CD8-positive, alpha-beta memory T cell (primary cell): ENCODE results near the gene LYPLAL1. TPM values are rescaled to one million over a fixed set of nuclear protein-coding genes. Genes with fewer than 3 reads are reported as not detected.

Experiments used
- CTCF ChIA-PET: fragments of 350-600 bp; sonication (Branson Sonifier 250); formaldehyde crosslinking; loops from one replicate; lab custom pipeline; 2021; ENCODE audit warnings: antibody characterized with exemption; lab: Charles Lee
- POLR2A ChIA-PET: fragments of 350-600 bp; sonication (Branson Sonifier 250); formaldehyde crosslinking; loops from one replicate; lab custom pipeline; 2021; ENCODE audit warnings: antibody characterized with exemption; lab: Charles Lee
- DNase-seq, 5 donors: peaks; one replicate each; pipeline versions ENCODE4 v3.0.0 to v3.0.0-alpha.2; 2020 to 2022; ENCODE audit warnings: mixed read lengths in 1 of 5
- H3K27ac ChIP-seq: one replicate; pipeline ENCODE4 v1.7.0; 2013; ENCODE audit warnings: low read depth, mild to moderate bottlenecking, low read length, moderate library complexity
- H3K27me3 ChIP-seq: 2 replicates; pipeline ENCODE4 v1.7.0; 2013; ENCODE audit warnings: low read length, mild to moderate bottlenecking; ENCODE audit not compliant: insufficient read depth, poor library complexity, severe bottlenecking
- H3K36me3 ChIP-seq: 2 replicates; pipeline ENCODE4 v1.7.0; 2013; ENCODE audit warnings: mild to moderate bottlenecking, low read length, moderate library complexity; ENCODE audit not compliant: insufficient read depth
- H3K4me1 ChIP-seq: 2 replicates; pipeline ENCODE4 v1.7.0; 2013; ENCODE audit warnings: mild to moderate bottlenecking, low read length, moderate library complexity; ENCODE audit not compliant: insufficient read depth
- H3K4me3 ChIP-seq: 2 replicates; pipeline ENCODE4 v1.7.0; 2013; ENCODE audit warnings: mild to moderate bottlenecking, low read length
- H3K9me3 ChIP-seq: 2 replicates; pipeline ENCODE4 v1.7.0; 2013; ENCODE audit warnings: mild to moderate bottlenecking, low read length
- H3K27ac Mint-ChIP-seq, 8 donors: one replicate each; pipeline ENCODE4 v1.8.0; 2020 to 2021; ENCODE audit warnings: mixed read lengths in 8 of 8, mild to moderate bottlenecking in 6 of 8, inconsistent platforms in 3 of 8, moderate library complexity in 3 of 8
- H3K27me3 Mint-ChIP-seq, 2 donors: one replicate each; pipeline ENCODE4 v1.8.0; 2020 to 2021; ENCODE audit warnings: mixed read lengths in 2 of 2, mild to moderate bottlenecking in 1 of 2, moderate library complexity in 1 of 2
- H3K36me3 Mint-ChIP-seq, 3 donors: one replicate each; pipeline ENCODE4 v1.8.0; 2020 to 2021; ENCODE audit warnings: mixed read lengths in 3 of 3, inconsistent platforms in 1 of 3, mild to moderate bottlenecking in 1 of 3
- H3K4me1 Mint-ChIP-seq, 3 donors: one replicate each; pipeline ENCODE4 v1.8.0; 2020 to 2021; ENCODE audit warnings: mixed read lengths in 3 of 3, inconsistent platforms in 1 of 3, mild to moderate bottlenecking in 1 of 3
- H3K4me3 Mint-ChIP-seq, 7 donors: one replicate each; pipeline ENCODE4 v1.8.0; 2020 to 2021; ENCODE audit warnings: mixed read lengths in 7 of 7, mild to moderate bottlenecking in 6 of 7, moderate library complexity in 4 of 7, inconsistent platforms in 2 of 7
- H3K9me3 Mint-ChIP-seq, 5 donors: one replicate each; pipeline ENCODE4 v1.8.0; 2020 to 2022; ENCODE audit warnings: mixed read lengths in 5 of 5, mild to moderate bottlenecking in 3 of 5, moderate library complexity in 2 of 5, inconsistent platforms in 1 of 5
- polyA plus RNA-seq: library from polyadenylated mRNA; unstranded; fragments of 300-500 nt; fragmentation: Illumina TruSeq; gene quantifications from one replicate; pipeline ENCODE4 v1.2.3, GENCODE V29; 2021
- total RNA-seq, 2 experiments: library from RNA; stranded (reverse); gene quantifications; one replicate each; pipeline ENCODE4 v1.2.3, GENCODE V29; 2021

LYPLAL1 gene
- total and polyA plus RNA-seq, 3 experiments from 2014 or later = 19.9 to 28.5 (median 22.9) TPM

- Histone ChIP-seq H3K4me3 (no peak overlapping the region), H3K36me3 (no peaks in the 10 kb centered on the region), H3K27ac (no peak overlapping the region), H3K27me3 (no peaks in the 10 kb centered on the region), H3K4me1 (no peaks in the 10 kb centered on the region), H3K9me3 (no peaks in the 10 kb centered on the region)
- Mint-ChIP-seq H3K27me3 (peaks cover 4% of the 10 kb centered on the region in 2 donors), H3K4me3 (no peak overlapping the region), H3K4me1 (no peaks in the 10 kb centered on the region), H3K36me3 (no peaks in the 10 kb centered on the region), H3K27ac (no peak overlapping the region), H3K9me3 (peaks cover 0 to 3% (median 0%) of the 10 kb centered on the region in 5 donors)
- ChIA-PET POLR2A (no interaction called here), CTCF (no interaction called here)
- no peak for DNase-seq
These were observed 33.3 kb upstream of the LYPLAL1 start for GRCh38 chr1:219140303-219140877.

GRCh38 chr1:219143735-219144134, 29.9 kb upstream of the LYPLAL1 start:
- no peaks in the 10 kb centered on the region for H3K9me3 Mint-ChIP-seq

GRCh38 chr1:219144658-219145315, 28.9 kb upstream of the LYPLAL1 start:
- no peak for DNase-seq
- H3K4me1 Mint-ChIP-seq = no peaks in the 10 kb centered on the region
- no peak overlapping the region for H3K27ac Mint-ChIP-seq
- peaks cover 3 to 4% of the 10 kb centered on the region in 2 donors for H3K27me3 Mint-ChIP-seq
- H3K9me3 ChIP-seq = no peaks in the 10 kb centered on the region
- no peaks in the 10 kb centered on the region for H3K27me3 ChIP-seq
- no peak overlapping the region for H3K4me3 ChIP-seq
- H3K4me1 ChIP-seq = no peaks in the 10 kb centered on the region
- no peaks in the 10 kb centered on the region for H3K36me3 Mint-ChIP-seq
- H3K36me3 ChIP-seq = no peaks in the 10 kb centered on the region
- ChIA-PET CTCF (no interaction called here), POLR2A (no interaction called here)
- no peak overlapping the region for H3K27ac ChIP-seq
- no peaks in the 10 kb centered on the region for H3K9me3 Mint-ChIP-seq
- no peak overlapping the region for H3K4me3 Mint-ChIP-seq

More at GRCh38 chr1:219143735-219144134, 29.9 kb upstream of the LYPLAL1 start:
- H3K27ac ChIP-seq = no peak overlapping the region
- no peaks in the 10 kb centered on the region for H3K36me3 ChIP-seq
- no peak for DNase-seq
- H3K27me3 Mint-ChIP-seq = peaks cover 4% of the 10 kb centered on the region in 2 donors
- no peak overlapping the region for H3K4me3 Mint-ChIP-seq
- no peaks in the 10 kb centered on the region for H3K4me1 ChIP-seq
- CTCF ChIA-PET = no interaction called here
- H3K27me3 ChIP-seq = no peaks in the 10 kb centered on the region
- H3K36me3 Mint-ChIP-seq = no peaks in the 10 kb centered on the region
- POLR2A ChIA-PET = no interaction called here
- H3K4me3 ChIP-seq = no peak overlapping the region
- H3K9me3 ChIP-seq = no peaks in the 10 kb centered on the region
- H3K27ac Mint-ChIP-seq = no peak overlapping the region
- H3K4me1 Mint-ChIP-seq = no peaks in the 10 kb centered on the region

- Histone ChIP-seq H3K4me3 (no peak overlapping the region), H3K4me1 (no peaks in the 10 kb centered on the region), H3K27me3 (no peaks in the 10 kb centered on the region), H3K36me3 (no peaks in the 10 kb centered on the region), H3K27ac (no peak overlapping the region), H3K9me3 (no peaks in the 10 kb centered on the region)
- no peaks in the 10 kb centered on the region for H3K4me1 Mint-ChIP-seq
- DNase-seq = no peak
- POLR2A ChIA-PET = no interaction called here
- H3K9me3 Mint-ChIP-seq = no peaks in the 10 kb centered on the region
- CTCF ChIA-PET = no interaction called here
- H3K36me3 Mint-ChIP-seq = no peaks in the 10 kb centered on the region
- H3K4me3 Mint-ChIP-seq = no peak overlapping the region
- peaks cover 3 to 14% of the 10 kb centered on the region in 2 donors for H3K27me3 Mint-ChIP-seq
- no peak overlapping the region for H3K27ac Mint-ChIP-seq
These were observed 26.1 kb upstream of the LYPLAL1 start for GRCh38 chr1:219147571-219148019.

DNA sequence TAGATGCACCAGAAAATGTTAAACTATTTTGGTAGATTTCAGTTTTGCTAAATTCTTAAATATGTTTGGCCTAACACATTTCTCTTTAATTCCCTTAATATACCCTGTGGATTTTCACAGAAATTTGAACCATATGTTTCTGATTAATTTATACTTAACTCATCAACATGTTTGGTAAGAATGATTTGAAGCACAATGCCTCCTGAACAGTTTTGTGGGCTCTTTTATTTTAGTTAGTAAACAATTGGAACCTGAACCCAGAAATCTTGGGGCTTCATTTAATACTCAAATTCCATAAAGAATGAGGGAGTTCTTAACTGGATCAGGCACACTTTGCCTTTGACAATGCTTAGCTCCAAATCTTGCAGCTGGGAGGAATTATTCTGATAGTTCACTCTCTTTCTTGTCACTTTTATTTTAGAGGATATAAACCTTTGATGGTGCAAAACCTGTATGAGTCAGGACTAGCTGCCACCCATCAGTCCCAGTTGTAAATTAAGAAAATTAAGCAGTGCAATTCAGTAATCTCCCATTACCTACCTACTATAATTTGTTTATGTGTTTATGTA, 24.6 kb upstream of the LYPLAL1 start:
- no peak overlapping the region for H3K4me3 ChIP-seq
- no peaks in the 10 kb centered on the region for H3K9me3 ChIP-seq
- no peak overlapping the region for H3K27ac ChIP-seq
- Mint-ChIP-seq H3K27me3 (peaks cover 3 to 14% of the 10 kb centered on the region in 2 donors), H3K36me3 (no peaks in the 10 kb centered on the region), H3K4me1 (no peaks in the 10 kb centered on the region), H3K27ac (no peak overlapping the region), H3K4me3 (no peak overlapping the region), H3K9me3 (no peaks in the 10 kb centered on the region)
- ChIA-PET CTCF (no interaction called here), POLR2A (no interaction called here)
- H3K36me3 ChIP-seq = no peaks in the 10 kb centered on the region
- DNase-seq = no peak
- no peaks in the 10 kb centered on the region for H3K27me3 ChIP-seq
- H3K4me1 ChIP-seq = no peaks in the 10 kb centered on the region

GRCh38 chr1:219149953-219150352, 23.7 kb upstream of the LYPLAL1 start:
- no peaks in the 10 kb centered on the region for H3K36me3 Mint-ChIP-seq
- POLR2A ChIA-PET = no interaction called here

GRCh38 chr1:219150913-219151312, 22.8 kb upstream of the LYPLAL1 start:
- no peaks in the 10 kb centered on the region for H3K9me3 Mint-ChIP-seq
- CTCF ChIA-PET = no interaction called here

More at GRCh38 chr1:219149953-219150352, 23.7 kb upstream of the LYPLAL1 start:
- Mint-ChIP-seq H3K27me3 (peaks cover 6 to 14% of the 10 kb centered on the region in 2 donors), H3K27ac (no peak overlapping the region), H3K4me3 (no peak overlapping the region), H3K4me1 (no peaks in the 10 kb centered on the region), H3K9me3 (no peaks in the 10 kb centered on the region)
- H3K36me3 ChIP-seq = no peaks in the 10 kb centered on the region
- no peak overlapping the region for H3K4me3 ChIP-seq
- no peaks in the 10 kb centered on the region for H3K4me1 ChIP-seq
- no peak for DNase-seq
- H3K27me3 ChIP-seq = no peaks in the 10 kb centered on the region
- H3K9me3 ChIP-seq = no peaks in the 10 kb centered on the region
- H3K27ac ChIP-seq = no peak overlapping the region
- CTCF ChIA-PET = no interaction called here

DNA sequence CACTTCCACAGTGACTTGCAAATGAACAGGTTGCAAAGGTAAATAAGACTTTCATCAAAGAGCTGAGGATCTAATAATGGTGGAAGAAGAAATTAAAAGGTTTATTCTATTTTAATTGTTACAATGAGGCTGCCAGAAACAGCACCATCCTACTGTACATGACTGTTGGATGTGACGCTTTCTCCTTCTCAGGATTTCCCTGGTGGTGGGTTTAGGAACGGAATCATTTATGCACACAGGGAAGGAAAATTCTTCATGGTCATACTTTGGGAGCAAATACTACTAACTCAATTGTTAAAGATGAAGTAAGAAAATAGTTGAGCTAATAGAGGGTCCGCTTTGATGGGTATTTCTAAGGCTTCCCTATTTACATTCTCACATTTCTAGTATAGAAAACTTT, 22.2 kb upstream of the LYPLAL1 start:
- Histone ChIP-seq H3K4me3 (no peak overlapping the region), H3K9me3 (no peaks in the 10 kb centered on the region), H3K27me3 (no peaks in the 10 kb centered on the region), H3K4me1 (no peaks in the 10 kb centered on the region), H3K27ac (no peak overlapping the region), H3K36me3 (no peaks in the 10 kb centered on the region)
- Mint-ChIP-seq H3K36me3 (no peaks in the 10 kb centered on the region), H3K4me1 (no peaks in the 10 kb centered on the region), H3K27ac (no peak overlapping the region), H3K4me3 (no peak overlapping the region), H3K27me3 (peaks cover 6 to 18% of the 10 kb centered on the region in 2 donors), H3K9me3 (no peaks in the 10 kb centered on the region)
- ChIA-PET POLR2A (no interaction called here), CTCF (no interaction called here)
- DNase-seq = no peak

More at GRCh38 chr1:219150913-219151312, 22.8 kb upstream of the LYPLAL1 start:
- Histone ChIP-seq H3K27ac (no peak overlapping the region), H3K4me3 (no peak overlapping the region), H3K4me1 (no peaks in the 10 kb centered on the region), H3K27me3 (no peaks in the 10 kb centered on the region), H3K36me3 (no peaks in the 10 kb centered on the region), H3K9me3 (no peaks in the 10 kb centered on the region)
- Mint-ChIP-seq H3K4me3 (no peak overlapping the region), H3K36me3 (no peaks in the 10 kb centered on the region), H3K27ac (no peak overlapping the region), H3K27me3 (peaks cover 6 to 18% of the 10 kb centered on the region in 2 donors), H3K4me1 (no peaks in the 10 kb centered on the region)
- no peak for DNase-seq
- POLR2A ChIA-PET = no interaction called here
